GM13976 (cell line): Measurements from ENCODE around the gene CDH1.

Source experiments
- DNase-seq: peaks from one replicate; pipeline ENCODE4 v3.0.0; 2012; ENCODE audit warnings: low spot score
- CTCF ChIP-seq: IDR thresholded peaks from 2 replicates; pipeline ENCODE4 v1.5.1; 2012; ENCODE audit warnings: borderline replicate concordance, mild to moderate bottlenecking; ENCODE audit not compliant: insufficient read depth; ENCODE audit errors: extremely low read depth, missing control alignments, control extremely low read depth
- in situ Hi-C: fragments of 300-500 bp; cut with MboI; formaldehyde crosslinking; loops from one replicate; pipeline ENCODE4 v1.12.0; 2022; ENCODE audit warnings: low sequenced_read_pairs, mixed read lengths, inconsistent platforms; ENCODE audit not compliant: unreplicated experiment

Gene CDH1

GRCh38 chr16:68728523-68728922, 8.6 kb upstream of the CDH1 start:
- no peak for DNase-seq
- TF ChIP-seq CTCF, result no peak
- in situ Hi-C loops, result no loop called here

GRCh38 chr16:68731637-68732036, 5.5 kb upstream of the CDH1 start:
- in situ Hi-C loops, result no loop called here
- DNase-seq, result no peak
- TF ChIP-seq CTCF, result no peak

GRCh38 chr16:68732042-68732680, 4.9 kb upstream of the CDH1 start:
- no peak for DNase-seq
- in situ Hi-C loops, result no loop called here
- no peak for TF ChIP-seq CTCF

GRCh38 chr16:68732741-68733399, 4.2 kb upstream of the CDH1 start:
- no peak for DNase-seq
- TF ChIP-seq CTCF, result no peak

GRCh38 chr16:68733570-68733969, 3.5 kb upstream of the CDH1 start:
- TF ChIP-seq CTCF, result no peak
- no peak for DNase-seq
- in situ Hi-C loops, result no loop called here

More at GRCh38 chr16:68732741-68733399, 4.2 kb upstream of the CDH1 start:
- in situ Hi-C loops, result no loop called here

- TF ChIP-seq CTCF, result no peak
- DNase-seq, result no peak
- in situ Hi-C loops, result no loop called here
These were observed 2.3 kb upstream of the CDH1 start for GRCh38 chr16:68734782-68735181.
